CD4-positive, alpha-beta T cell treated with Interferon gamma for 1 hour (primary cell): ENCODE results near the gene MAN2B1.

Source experiments
- DNase-seq: peaks from one replicate; pipeline ENCODE4 v3.0.0-alpha.2; 2020

MAN2B1 gene

DNA sequence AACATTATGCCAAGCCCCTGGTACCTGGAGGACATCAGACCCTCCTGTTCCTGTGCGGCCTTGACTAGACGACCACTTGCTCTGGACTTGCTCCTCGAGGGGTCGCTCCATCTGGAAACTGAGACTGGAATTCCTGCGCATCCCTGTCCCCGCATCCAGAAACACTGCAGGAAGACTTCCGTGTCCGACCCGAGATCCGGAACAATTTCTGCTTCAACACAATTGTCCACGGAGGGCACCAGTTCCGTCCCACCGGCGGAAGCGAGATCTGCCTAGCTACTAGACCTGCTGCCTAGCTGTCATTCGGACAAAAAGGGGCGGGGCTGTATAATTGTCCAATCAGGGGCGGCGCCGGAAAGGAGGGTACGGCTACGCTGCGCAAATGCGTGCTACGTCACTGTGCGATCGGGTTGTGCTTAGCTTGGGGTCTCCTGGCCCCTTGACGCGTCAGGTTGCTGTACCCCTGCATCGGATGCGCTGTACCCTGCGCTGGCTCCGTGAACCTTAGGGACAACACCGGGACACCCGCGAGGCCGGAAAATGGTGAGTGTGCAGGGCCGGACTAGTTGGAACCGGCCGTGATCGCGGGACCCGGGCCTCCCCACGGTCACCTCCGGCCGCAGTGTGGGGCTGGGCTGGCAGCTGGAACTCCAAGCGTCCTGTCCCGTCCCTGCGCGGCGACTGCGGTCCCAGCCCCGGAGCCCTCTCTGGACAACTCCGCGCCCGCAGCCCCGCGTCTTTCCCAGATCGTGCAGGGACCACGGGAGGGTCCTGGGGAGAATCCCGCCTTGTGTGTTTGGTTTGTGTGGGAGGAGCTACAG is 55.8 kb downstream of the MAN2B1 start, which contains the start of the genes ZNF490 and ZNF791:
Gene ZNF490, minus strand, starts transcription at position 274 of the 821 bp plus-strand sequence. Its CDS starts 133 bp downstream, at position 141.
Gene ZNF791, plus strand, starts transcription at position 381 of the 821 bp plus-strand sequence. Its CDS starts 160 bp downstream, at position 541.
- DNase-seq, result peak; percentile 97

- no peak for DNase-seq
Measured at GRCh38 chr19:12607631-12608030, 58.9 kb downstream of the MAN2B1 start.

- no peak for DNase-seq
Measured at GRCh38 chr19:12606796-12607195, 59.7 kb downstream of the MAN2B1 start.

DNA sequence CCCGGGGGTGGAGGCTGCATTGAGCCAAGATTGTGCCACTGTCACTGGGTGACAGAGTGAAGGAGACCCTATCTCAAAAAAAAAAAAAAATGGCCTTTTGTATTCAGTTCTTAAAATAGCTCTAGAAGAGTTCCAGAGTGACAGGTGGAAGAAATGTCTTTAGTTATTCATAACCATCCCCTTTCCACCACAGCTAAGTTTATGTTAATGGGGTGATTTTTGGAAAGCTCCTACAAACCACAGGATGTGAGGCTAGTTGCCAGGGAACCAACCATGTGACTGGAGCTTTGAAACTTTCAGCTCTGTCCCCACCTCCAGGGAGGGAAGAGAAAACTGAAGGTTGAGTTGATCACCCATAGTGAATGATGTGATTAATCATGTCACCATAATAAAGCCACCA is 62.8 kb downstream of the MAN2B1 start:
- DNase-seq, result peak; percentile 31

- DNase-seq, result no peak
Measured at GRCh38 chr19:12597594-12597993, 68.9 kb downstream of the MAN2B1 start.

GRCh38 chr19:12596927-12597548 is 69.5 kb downstream of the MAN2B1 start:
- DNase-seq, result no peak
